Esophagus muscularis mucosa (tissue), 4 donors: ENCODE data around the gene MMP23B. TPM values are rescaled to one million over a fixed set of nuclear protein-coding genes. Genes with fewer than 3 reads are reported as not detected.
"Not testable (repeated sequence)": the region's sequence is repeated elsewhere in the genome, so short reads cannot be mapped to it uniquely, and the experiment has no call there.

Source experiments
- DNase-seq: peaks from one replicate; pipeline ENCODE4 v3.0.0-alpha.2; 2017; ENCODE audit errors: extremely low spot score
- H3K27ac ChIP-seq, 4 donors: fragments of 200-600 bp; sonication (generic); replicated peaks in 1 of 4; 1 replicate in 3 of 4; 2 replicates in 1 of 4; pipeline ENCODE4 v1.5.1; 2016 to 2019; ENCODE audit warnings: mild to moderate bottlenecking in 1 of 4
- H3K27me3 ChIP-seq, 4 donors: fragments of 200-600 bp; sonication (generic); one replicate each; pipeline versions ENCODE4 v1.5.1 to v1.6.0; 2016 to 2019
- H3K36me3 ChIP-seq, 4 donors: fragments of 200-600 bp; sonication (generic); one replicate each; pipeline ENCODE4 v1.5.1; 2016 to 2019
- H3K4me1 ChIP-seq, 4 donors: fragments of 200-600 bp; sonication (generic); one replicate each; pipeline ENCODE4 v1.5.1; 2016 to 2019
- H3K4me3 ChIP-seq, 4 donors: fragments of 200-600 bp; sonication (generic); 1 replicate in 2 of 4; 2 replicates in 2 of 4; pipeline ENCODE4 v1.5.1; 2016 to 2019; ENCODE audit warnings: mild to moderate bottlenecking in 4 of 4, moderate library complexity in 1 of 4
- H3K9me3 ChIP-seq, 4 donors: fragments of 200-600 bp; sonication (generic); 1 replicate in 3 of 4; 2 replicates in 1 of 4; pipeline ENCODE4 v1.5.1; 2016 to 2019
- EP300 ChIP-seq: sonication (generic); formaldehyde crosslinking; IDR thresholded peaks from one replicate; pipeline ENCODE4 v1.6.1; 2017; ENCODE audit warnings: antibody characterized with exemption
- POLR2A ChIP-seq: fragments of 450-650 bp; IDR thresholded peaks from one replicate; pipeline ENCODE4 v1.6.1; 2017; ENCODE audit warnings: antibody characterized with exemption, moderate library complexity, mild to moderate bottlenecking, low read depth
- POLR2AphosphoS5 ChIP-seq, 2 donors: sonication (generic); formaldehyde crosslinking; IDR thresholded peaks; one replicate each; pipeline ENCODE4 v1.6.1; 2017; ENCODE audit warnings: antibody characterized with exemption in 2 of 2
- WGBS: methylation state at CpG from one replicate; pipeline ENCODE4 v1.1.5; 2018; 5-methylcytosine and 5-hydroxymethylcytosine counted together
- intact Hi-C: fragments of 100-400 bp; cut with DNase I; formaldehyde crosslinking; loops from one replicate; pipeline ENCODE4 v1.15.1; 2023
- total RNA-seq, 4 donors: library from RNA; depleted of rRNA; stranded (reverse); fragments of >200 nt; gene quantifications; one replicate each; pipeline versions ENCODE4 v1.1.0 to v1.2.1, GENCODE V29; 2016
- TF ChIP-seq, protein P1 (sequence below), 3 experiments: fragments of 200-600 bp in 2 of 3; fragments of 450-650 bp in 1 of 3; sonication (generic) in 2 of 3; IDR thresholded peaks; one replicate each; pipeline ENCODE4 v1.5.1; 2017 to 2019; ENCODE audit warnings: antibody characterized with exemption in 3 of 3, mild to moderate bottlenecking in 2 of 3, moderate library complexity in 1 of 3

Gene MMP23B
- total RNA-seq, 4 donors from 2014 or later = 3.2 to 19.5 (median 14.0) TPM

DNA sequence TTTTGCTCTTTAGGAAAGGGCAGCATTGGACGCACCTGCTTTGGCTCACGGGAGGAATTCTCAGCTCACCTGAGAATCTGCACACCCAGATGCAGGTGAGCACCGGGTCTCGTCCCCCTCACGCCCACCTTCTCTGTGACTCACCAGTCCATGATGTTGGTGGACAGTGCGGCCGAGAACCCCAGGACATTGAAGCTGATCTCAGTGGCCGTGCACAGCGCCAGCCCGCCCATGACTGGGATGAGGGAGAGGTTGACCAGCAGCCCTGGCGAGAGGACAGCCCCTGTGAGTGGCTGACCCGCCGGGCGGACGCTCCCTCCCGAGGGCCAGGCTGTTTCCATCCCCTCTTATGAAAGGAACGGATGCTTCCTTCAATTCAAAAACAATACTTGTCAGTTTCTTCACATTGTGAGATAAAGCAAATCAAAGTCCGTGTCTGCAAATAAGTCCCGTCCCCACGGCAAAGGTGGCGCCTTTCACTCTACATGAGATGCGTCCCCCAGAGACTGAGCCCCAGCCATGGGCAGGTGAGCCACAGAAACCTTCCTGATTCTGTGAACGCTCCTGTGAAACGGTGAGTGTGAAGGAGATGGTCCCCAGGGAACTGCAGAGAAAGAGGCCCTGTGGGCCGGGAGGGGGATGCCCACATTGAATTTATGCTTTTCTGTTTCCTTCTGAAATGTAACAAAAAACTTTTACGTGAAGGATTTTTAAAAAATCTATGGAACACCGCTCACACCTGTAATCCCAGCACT lies 39.6 kb downstream of the MMP23B start:
- Histone ChIP-seq H3K4me1 (no peaks in the 10 kb centered on the region), H3K4me3 (no peak overlapping the region), H3K27ac (no peak overlapping the region), H3K9me3 (no peaks in the 10 kb centered on the region), H3K36me3 (peaks cover 33 to 72% (median 58%) of the 10 kb centered on the region in 4 donors), H3K27me3 (no peaks in the 10 kb centered on the region)
- no peak for DNase-seq
- intact Hi-C loops = no loop called here
- no peak for TF ChIP-seq EP300
- no peak for TF ChIP-seq POLR2A
- TF ChIP-seq, protein P1, sequence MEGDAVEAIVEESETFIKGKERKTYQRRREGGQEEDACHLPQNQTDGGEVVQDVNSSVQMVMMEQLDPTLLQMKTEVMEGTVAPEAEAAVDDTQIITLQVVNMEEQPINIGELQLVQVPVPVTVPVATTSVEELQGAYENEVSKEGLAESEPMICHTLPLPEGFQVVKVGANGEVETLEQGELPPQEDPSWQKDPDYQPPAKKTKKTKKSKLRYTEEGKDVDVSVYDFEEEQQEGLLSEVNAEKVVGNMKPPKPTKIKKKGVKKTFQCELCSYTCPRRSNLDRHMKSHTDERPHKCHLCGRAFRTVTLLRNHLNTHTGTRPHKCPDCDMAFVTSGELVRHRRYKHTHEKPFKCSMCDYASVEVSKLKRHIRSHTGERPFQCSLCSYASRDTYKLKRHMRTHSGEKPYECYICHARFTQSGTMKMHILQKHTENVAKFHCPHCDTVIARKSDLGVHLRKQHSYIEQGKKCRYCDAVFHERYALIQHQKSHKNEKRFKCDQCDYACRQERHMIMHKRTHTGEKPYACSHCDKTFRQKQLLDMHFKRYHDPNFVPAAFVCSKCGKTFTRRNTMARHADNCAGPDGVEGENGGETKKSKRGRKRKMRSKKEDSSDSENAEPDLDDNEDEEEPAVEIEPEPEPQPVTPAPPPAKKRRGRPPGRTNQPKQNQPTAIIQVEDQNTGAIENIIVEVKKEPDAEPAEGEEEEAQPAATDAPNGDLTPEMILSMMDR (IDR thresholded peaks at IDR 0.05) = no peak
- no peak for TF ChIP-seq POLR2AphosphoS5 (IDR thresholded peaks at IDR 0.05)
- 92% methylated on average over 26 of the region's 27 CpGs for WGBS

DNA sequence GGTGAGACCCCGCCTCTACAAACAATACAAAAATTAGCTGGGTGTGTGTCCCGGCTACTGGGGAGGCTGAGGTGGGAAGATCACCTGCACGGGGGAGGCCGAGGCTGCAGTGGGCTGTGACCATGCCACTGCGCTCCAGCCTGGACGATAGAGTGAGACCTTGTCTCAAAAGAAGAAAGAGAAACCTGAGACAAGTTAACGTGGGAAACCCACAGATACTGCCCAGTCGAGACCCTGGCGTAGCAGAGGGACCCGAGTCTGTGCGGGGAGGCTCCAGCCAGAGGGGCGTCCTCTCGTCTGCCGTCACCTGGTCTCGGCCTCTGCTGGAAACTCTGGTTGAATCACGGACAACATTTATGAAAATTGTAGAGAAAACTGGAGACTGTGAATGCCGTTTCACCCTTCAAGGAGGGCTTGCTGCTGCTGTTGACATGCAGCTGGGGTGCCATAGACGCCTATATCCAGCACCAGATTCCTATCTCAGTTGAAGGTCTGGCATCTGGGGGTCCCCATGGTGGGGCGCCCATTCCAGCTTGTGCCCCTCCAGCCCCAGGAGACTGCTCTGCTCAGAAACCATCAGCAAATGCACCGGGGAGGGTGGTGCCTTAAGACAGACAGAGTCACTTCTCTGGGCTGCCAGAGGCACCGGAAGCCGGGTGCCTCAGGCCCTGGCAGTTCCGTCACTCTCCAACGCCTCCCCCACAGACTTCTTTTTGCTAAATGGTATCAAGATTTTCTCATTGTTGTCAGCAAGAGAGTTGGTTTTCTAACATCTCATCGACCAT lies 40.4 kb downstream of the MMP23B start:
- DNase-seq = no peak
- intact Hi-C loops = no loop called here
- no peak overlapping the region for H3K4me3 ChIP-seq
- no peaks in the 10 kb centered on the region for H3K27me3 ChIP-seq
- no peak overlapping the region for H3K27ac ChIP-seq
- TF ChIP-seq POLR2A = no peak
- no peak for TF ChIP-seq EP300
- no peak for TF ChIP-seq POLR2AphosphoS5 (IDR thresholded peaks at IDR 0.05)
- TF ChIP-seq, protein P1 (IDR thresholded peaks at IDR 0.05) = no peak
- H3K36me3 ChIP-seq = peaks cover 29 to 67% (median 53%) of the 10 kb centered on the region in 4 donors
- H3K4me1 ChIP-seq = peaks cover 0 to under 1% (median 0%) of the 10 kb centered on the region in 4 donors
- H3K9me3 ChIP-seq = no peaks in the 10 kb centered on the region
- 92% methylated on average over 24 of the region's 25 CpGs for WGBS

DNA sequence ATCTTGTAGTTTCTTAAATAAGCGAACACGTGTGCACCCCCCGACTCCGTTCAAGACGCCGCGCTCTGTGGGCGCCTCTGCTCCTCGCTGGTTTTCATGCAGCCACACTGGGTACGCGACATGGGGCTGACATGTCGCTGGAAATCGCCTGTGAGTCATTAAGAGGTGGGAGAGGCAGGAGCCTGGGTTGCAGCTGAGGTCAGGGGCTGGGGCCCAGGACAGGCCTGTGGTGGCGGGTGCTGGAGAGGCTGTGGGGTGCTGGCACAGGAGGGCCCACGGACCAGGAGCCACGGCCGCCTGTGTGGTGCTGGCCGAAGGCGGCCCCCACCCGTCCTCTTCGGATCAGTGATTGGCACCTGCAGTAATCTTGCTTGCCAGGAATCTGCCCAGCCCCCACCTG lies 42.8 kb downstream of the MMP23B start:
- intact Hi-C loops, H3K27me3 ChIP-seq, DNase-seq: not testable (repeated sequence)

DNA sequence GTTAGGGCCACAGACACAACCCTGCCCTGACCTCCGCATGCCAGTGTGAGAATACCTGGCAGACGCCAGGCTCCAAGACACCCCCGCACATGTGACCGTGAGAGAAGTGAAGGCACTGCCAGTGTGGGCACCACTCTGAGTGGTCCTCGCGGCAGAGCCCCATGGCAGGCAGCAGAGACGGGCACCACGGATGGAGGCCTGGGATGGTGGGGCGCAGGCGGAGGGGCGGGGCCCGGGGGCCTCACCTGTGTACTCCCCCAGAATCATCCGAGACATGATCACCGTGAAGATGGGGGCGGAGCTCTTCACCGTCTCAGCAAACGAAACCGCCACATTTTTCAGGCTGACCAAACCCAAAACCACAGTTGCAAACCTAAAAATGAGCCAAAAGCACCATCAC lies 43.2 kb downstream of the MMP23B start:
- H3K4me3 ChIP-seq, H3K27ac ChIP-seq, H3K27me3 ChIP-seq, DNase-seq, H3K9me3 ChIP-seq, intact Hi-C loops: not testable (repeated sequence)
- Histone ChIP-seq H3K36me3 (peaks cover 13 to 41% (median 32%) of the 10 kb centered on the region in 4 donors), H3K4me1 (peaks cover 11 to 19% (median 16%) of the 10 kb centered on the region in 4 donors)
- WGBS = no CpG with 5 or more reads among the region's 18 CpGs

More for the DNA sequence above, 42.8 kb downstream of the MMP23B start:
- Histone ChIP-seq H3K36me3 (peaks cover 14 to 45% (median 35%) of the 10 kb centered on the region in 4 donors), H3K4me1 (peaks cover 11 to 19% (median 16%) of the 10 kb centered on the region in 4 donors)
- H3K9me3 ChIP-seq, H3K27ac ChIP-seq, H3K4me3 ChIP-seq: not testable (repeated sequence)
- 92% methylated on average over 17 of the region's 21 CpGs for WGBS

DNA sequence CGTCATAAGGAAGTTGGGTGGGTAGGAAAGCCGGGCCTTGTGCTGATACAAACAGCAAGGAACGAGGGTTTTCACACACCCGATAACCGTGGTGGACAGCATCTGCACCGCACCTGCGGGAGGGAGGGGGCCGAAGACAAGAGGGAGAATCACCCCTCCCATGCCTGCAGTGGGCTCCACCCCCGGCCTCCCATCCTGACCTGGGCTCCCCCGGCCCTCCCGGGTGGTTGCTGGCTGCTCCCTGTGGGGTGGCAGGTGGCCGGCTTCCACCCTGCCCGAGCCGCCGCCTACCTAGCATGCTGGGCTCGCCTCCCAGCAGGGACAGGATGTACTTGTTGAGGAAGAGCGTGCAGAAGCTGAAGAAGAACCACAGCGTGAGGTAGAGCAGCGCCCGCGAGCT lies 44.1 kb downstream of the MMP23B start:
- intact Hi-C loops, H3K9me3 ChIP-seq, H3K27ac ChIP-seq, DNase-seq, H3K27me3 ChIP-seq, H3K4me3 ChIP-seq: not testable (repeated sequence)
- Histone ChIP-seq H3K36me3 (peaks cover 12 to 32% (median 25%) of the 10 kb centered on the region in 4 donors), H3K4me1 (peaks cover 11 to 22% (median 16%) of the 10 kb centered on the region in 4 donors)
- WGBS = no CpG with 5 or more reads among the region's 21 CpGs
